Fibroblast of skin of right biceps (primary cell): ENCODE measurements around the gene FST.

ENCODE experiments used
- DNase-seq: peaks from one replicate; pipeline ENCODE4 v3.0.0-alpha.2; 2013

Gene FST

DNA sequence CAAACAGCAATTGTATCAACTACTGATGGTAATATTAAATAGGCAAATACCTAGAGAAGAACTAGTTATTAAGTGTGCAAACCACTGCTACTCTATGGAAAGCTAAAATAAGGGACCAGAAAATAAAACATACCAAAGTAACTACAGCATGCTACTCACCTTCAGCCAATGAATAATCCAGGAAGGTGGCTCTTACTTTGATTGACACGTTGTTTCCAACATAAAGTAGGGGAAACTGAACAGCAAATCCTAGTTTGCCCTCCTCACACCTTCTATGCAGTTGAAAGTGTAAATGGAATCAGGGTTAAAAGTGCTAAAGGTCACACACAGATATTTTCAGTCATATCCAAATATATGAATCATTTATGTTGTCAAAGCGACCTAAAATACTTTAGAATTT, 5.1 kb upstream of the FST start:
- no peak for DNase-seq

GRCh38 chr5:53476019-53476418, 4.4 kb upstream of the FST start:
- DNase-seq, result no peak

GRCh38 chr5:53476531-53477480, 3.6 kb upstream of the FST start:
- no peak for DNase-seq

DNA sequence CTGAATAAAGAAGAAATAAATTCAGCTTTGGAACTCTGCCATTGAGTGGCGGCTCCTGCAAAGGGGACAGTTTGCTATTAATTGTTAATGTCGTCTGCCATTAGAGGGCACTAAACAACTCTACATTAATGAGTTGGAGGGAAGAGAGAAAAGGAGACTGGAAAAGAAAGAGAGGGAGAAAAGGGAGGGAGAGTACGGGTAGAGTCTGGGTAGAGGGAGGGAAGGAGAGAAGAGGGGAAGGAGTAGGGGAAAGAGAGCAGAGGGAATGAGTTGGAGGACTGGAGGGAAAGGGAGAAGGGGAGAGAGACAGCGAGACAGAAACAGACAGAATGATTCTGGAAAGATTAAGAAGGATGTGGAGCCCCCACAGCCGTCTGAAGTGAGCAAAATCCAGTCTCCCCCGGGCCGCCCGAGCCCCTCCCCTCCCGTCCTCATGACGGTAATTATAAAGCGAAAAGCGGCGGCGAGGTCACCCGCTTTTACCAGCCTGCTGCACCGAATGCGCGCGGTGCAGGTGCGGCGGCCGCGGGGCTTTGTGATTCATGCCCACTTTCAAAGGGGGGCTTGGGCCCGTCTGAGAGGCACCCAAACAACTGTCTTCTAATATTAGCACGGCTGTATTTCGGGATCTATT, 1.9 kb upstream of the FST start:
- DNase-seq, result peak; percentile 72

- no peak for DNase-seq
Observed at GRCh38 chr5:53479045-53479589, 1.3 kb upstream of the FST start.

DNA sequence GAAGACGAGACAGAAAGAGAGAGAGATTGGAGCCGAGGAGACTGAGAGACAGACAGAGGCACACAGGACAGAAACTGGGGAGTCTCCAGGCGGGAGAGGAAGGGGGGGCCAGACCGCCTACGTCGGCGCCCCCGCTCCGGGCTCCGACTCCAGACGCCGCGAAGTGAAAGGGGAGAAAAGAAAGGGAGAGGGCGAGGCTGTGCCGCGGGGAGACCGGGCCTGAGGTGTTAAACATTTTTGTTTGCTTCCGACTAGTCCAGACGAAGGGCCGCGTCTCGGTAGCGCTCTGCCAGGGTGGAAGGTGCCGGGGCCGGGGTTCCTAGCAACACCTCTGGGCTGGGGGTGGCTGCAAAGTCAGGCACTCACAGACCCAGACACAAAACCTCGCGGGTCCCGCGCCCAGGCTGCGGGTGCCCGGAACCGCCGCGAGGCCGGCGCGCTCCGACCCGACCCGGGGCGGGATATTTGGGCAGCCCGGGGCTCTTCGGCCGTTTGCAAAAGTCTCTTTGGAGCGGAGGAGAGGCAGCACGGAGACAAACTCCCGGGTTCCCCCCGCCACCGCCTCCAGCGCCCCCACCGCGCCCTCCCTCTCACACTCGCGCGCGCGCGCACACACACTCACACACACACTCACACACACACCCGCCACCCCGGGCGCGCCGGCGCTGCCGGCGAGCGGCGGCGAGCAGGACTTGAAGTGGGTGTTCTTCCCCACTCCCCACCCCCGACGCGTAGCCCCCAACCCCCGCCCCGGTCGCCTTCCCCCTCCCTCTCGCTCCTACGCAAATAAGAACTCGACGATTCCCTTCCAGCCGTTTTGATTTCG, 626 bp upstream of the FST start:
- peak; percentile 81 for DNase-seq

DNA sequence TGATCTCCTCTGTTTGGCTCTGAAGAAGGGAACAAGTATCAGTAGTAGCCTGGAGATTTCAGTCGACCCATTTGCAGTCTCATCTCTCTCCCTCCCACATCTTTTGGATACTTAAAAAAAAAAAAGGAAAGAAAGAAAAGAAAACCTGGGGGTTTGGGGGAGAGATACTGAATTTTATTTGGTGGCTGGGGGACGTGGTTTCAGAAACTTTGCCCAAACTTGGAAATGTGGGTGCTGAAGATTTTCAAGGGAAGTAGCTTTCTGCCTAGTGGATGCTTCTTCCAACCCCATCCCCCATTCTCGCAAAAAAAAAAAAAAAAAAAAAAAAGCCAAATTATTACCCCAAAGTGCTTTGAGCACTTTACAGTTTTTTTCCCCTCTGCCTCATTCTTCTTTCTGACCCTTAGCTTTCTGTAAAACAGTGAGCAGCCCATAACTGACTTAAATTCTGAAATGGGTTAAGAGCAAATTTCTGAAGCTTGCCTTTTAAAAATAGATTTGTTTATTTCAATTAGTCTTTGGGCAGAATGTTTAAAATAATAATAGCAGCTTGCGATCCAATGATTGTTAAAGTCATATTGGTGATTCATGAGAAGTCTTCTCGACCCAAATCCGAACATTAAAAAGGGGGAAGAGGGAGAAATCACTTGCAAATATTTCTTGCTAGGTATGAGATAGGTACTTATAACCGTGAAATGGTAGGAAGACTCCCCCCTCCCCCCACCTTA, 894 bp downstream of the FST start:
- peak; percentile 33 for DNase-seq

GRCh38 chr5:53481887-53482716, 1.7 kb downstream of the FST start:
- DNase-seq, result peak; percentile 73

DNA sequence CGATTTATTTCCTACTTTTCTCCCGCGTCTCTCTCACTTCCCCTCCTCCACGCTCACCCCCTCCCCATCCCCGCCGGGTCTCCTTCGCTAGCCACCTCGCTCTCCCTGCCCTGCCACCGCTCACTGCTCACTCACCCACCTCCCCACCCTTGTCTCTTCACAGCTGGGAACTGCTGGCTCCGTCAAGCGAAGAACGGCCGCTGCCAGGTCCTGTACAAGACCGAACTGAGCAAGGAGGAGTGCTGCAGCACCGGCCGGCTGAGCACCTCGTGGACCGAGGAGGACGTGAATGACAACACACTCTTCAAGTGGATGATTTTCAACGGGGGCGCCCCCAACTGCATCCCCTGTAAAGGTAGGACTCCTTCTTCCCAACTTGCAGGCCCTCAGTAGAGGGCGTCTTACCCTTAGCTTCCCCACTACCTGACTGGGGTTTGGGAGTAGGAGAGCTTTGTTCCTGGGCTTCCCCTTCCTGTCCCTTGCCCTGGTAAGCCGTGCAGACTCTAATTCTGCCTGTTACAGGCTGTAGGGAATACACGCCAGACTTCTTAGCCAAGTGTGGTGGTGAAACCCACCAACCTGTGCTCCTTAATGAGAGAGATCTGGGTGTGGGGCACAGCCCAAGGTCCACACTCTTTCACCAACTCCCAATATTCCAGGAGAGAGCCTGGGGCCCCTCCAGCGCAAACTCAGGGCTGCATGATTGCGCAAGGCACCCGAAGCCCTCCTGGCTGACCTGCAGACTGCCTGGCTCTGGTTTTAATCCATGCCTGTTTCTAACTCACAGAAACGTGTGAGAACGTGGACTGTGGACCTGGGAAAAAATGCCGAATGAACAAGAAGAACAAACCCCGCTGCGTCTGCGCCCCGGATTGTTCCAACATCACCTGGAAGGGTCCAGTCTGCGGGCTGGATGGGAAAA, 2.5 kb downstream of the FST start:
- DNase-seq, result peak; percentile 44

DNA sequence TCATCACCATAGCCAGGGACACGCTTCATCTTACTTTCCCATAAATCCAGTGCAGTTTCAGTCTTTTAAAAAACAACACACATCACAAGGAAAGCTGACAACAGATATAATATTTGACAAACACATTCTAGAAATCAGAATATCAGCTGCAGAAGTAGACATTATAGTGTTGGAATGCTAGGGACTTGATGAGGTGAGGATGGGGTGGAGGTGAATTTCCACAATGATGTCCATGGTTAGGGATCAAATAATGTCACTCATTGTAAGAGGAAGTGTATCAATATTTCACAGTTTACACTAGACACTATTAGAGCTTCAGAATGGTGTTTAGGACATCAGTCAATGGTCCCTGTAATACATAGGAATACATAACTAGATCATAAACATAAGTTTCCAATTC, 7.0 kb downstream of the FST start:
- DNase-seq, result no peak

DNA sequence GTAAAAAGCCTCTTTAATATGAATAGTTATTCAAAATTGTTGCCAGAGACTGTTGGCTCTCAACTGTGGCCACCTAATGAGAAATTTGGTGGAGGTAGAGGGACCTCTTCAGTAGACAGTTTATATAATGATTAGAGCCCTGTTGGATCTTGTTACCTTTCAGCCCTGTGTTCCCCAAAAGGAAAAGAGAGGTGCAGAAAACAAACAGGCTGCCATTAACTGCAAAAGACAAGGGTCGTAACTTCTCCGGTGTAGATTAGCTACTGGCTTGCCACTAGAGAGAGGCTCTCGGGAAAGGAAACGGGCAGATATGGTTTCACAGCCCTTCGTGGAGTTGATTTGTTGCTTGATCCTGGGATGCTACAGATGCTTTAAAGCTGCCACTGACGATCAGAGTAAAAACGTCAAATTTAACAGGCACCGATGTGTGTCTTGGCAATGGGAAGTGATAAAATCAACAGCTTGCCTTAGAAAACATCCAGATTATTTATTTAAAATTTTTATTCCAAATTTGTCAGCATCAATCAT, 7.8 kb downstream of the FST start:
- DNase-seq, result no peak

- DNase-seq, result peak; percentile 76
Observed at GRCh38 chr5:53490747-53491146, 10.3 kb downstream of the FST start.

DNA sequence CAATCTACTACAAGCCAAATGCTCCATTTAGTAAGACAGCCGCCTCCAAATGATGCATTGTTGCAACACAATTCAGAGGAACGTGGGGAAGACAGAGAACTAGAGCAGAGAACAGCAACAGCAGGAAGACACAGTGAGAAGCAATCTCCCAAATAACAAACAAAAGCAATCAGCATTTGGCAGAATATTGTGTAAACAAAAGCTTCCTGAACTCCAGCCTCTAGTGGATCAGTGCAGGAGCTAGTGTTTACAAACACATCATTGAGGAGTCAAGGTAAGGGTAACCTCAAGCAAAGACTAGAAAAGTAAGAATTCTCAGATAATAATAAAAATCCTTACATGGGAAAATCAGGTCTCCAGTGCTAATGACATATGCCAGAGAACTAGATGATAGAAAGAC, 20.6 kb downstream of the FST start:
- DNase-seq, result no peak

DNA sequence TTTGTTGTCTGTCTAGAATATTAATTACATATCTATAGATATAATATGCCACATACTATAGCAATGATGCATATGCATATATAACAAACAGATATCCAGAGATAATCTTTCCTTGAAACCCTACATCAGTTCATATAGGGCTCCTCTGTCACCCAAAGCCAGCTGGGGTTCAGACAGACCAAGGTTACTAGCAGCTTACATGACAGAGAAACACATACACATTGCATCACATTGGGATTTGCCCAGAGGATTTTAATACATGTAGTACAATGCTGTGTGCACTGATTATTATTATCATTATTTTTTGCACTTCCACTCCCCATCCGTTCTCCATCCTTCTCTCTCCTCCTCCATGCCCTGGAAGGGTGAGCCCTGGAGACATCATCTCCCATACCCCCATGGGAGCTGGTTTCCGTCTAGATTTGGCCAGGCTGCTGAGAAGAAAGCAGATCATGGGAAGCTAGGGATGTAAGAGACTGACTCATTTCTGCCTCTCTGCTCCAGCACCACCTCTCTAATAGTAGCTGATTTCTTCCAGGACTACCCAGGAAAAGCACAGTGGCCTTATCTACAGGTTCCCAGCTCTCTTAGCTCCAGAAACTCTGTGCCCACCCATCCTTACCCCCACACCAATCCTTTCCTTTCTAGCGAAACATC, 23.3 kb downstream of the FST start:
- peak; percentile 43 for DNase-seq

GRCh38 chr5:53507013-53507412, 26.6 kb downstream of the FST start:
- DNase-seq, result no peak

DNA sequence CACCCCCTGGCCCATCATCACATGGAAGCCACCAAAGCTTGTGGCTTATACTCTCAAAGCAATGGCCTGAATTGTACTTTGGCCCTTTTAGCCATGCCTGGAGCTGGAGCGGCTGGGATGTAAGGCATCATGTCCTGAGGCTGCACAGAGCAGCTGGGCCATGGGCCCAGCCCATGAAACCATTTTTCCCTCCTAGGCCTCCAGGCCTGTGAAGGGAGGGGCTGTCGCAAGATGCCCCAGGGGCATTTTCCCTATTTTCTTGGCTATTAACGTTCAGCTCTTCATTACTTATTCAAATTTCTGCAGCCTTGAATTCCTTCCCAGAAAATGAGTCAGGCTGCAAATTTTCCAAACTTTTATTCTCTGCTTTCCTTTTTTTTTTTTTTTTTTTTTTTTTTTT, 27.7 kb downstream of the FST start:
- DNase-seq, result peak; percentile 10

GRCh38 chr5:53512539-53512938, 32.1 kb downstream of the FST start:
- DNase-seq, result no peak

- DNase-seq, result no peak
Observed at GRCh38 chr5:53515988-53516387, 35.6 kb downstream of the FST start.

DNA sequence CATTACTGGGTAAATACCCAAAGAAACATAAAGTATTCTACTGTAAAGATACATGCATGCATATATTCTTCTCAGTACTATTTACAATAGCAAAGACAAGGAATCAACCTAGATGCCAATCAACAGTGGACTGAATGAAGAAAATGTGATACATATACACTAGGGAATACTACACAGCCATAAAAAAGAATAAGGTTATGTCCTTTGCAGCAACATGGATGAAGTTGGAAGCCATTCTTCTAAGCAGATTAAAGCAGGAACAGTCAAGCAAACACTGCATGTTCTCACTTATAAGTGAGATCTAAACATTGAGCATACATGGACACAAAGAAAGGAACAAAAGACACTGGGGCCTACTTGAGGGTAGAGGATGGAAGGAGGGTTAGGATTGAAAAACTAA, 40.4 kb downstream of the FST start:
- DNase-seq, result no peak
